Parathyroid adenoma (tissue), 2 donors: ENCODE results near the gene DPY19L1.
"Not testable (repeated sequence)": the region's sequence is repeated elsewhere in the genome, so short reads cannot be mapped to it uniquely, and the experiment has no call there.

Experiments
- H2AFZ ChIP-seq: fragments of 300-600 bp; sonication (generic); one replicate; pipeline ENCODE4 v1.7.0; 2017; ENCODE audit warnings: antibody characterized with exemption, mild to moderate bottlenecking
- H3K27ac ChIP-seq: fragments of 300-600 bp; sonication (generic); one replicate; pipeline ENCODE4 v1.7.0; 2017
- H3K27me3 ChIP-seq: fragments of 300-600 bp; sonication (generic); one replicate; pipeline ENCODE4 v1.7.0; 2017; ENCODE audit warnings: low read length; ENCODE audit not compliant: control insufficient read depth, insufficient read depth
- H3K36me3 ChIP-seq: fragments of 300-600 bp; sonication (generic); one replicate; pipeline ENCODE4 v1.7.0; 2017; ENCODE audit warnings: low read length; ENCODE audit not compliant: control insufficient read depth, insufficient read depth
- H3K4me1 ChIP-seq: fragments of 300-600 bp; sonication (generic); one replicate; pipeline ENCODE4 v1.7.0; 2017; ENCODE audit warnings: control low read depth
- H3K4me2 ChIP-seq: fragments of 300-600 bp; sonication (generic); one replicate; pipeline ENCODE4 v1.7.0; 2017; ENCODE audit warnings: low read length
- H3K4me3 ChIP-seq: fragments of 300-600 bp; sonication (generic); one replicate; pipeline ENCODE4 v1.7.0; 2017; ENCODE audit warnings: low read depth, low read length
- H3K79me2 ChIP-seq: fragments of 300-600 bp; sonication (generic); one replicate; pipeline ENCODE4 v1.7.0; 2017; ENCODE audit warnings: control low read depth
- H3K9ac ChIP-seq: fragments of 300-600 bp; sonication (generic); one replicate; pipeline ENCODE4 v1.7.0; 2017; ENCODE audit warnings: mild to moderate bottlenecking
- H3K9me3 ChIP-seq: fragments of 300-600 bp; sonication (generic); one replicate; pipeline ENCODE4 v1.7.0; 2017; ENCODE audit warnings: low read length; ENCODE audit not compliant: control insufficient read depth
- CTCF ChIP-seq: fragments of 300-600 bp; sonication (generic); IDR thresholded peaks from one replicate; pipeline ENCODE4 v1.7.0; 2017; ENCODE audit warnings: antibody characterized with exemption, mild to moderate bottlenecking
- donor health status: primary hyperparathyroidism.

DPY19L1 gene

GRCh38 chr7:35037211-35037525 is at the start of gene DPY19L1:
DPY19L1 (minus strand) TSS chr7:35037485; CDS start chr7:35037394, 91 bp downstream.
- Histone ChIP-seq H3K4me1 (peaks cover 2% of the 10 kb centered on the region), H3K4me3 (peak within 1 kb of the TSS; percentile 65), H3K4me2 (peak within 1 kb of the TSS; percentile 70), H3K79me2 (peaks cover 11% of the 10 kb centered on the region), H3K9ac (no peak within 1 kb of the TSS), H3K27me3 (no peaks in the 10 kb centered on the region), H3K9me3 (no peaks in the 10 kb centered on the region), H3K27ac (peak within 1 kb of the TSS; percentile 76), H3K36me3 (no peaks in the 10 kb centered on the region), H2AFZ (peak within 1 kb of the TSS; percentile 91)
- TF ChIP-seq CTCF, result no peak

GRCh38 chr7:35079517-35079916 is 42.2 kb upstream of the DPY19L1 start:
- not testable (repeated sequence) for H2AFZ ChIP-seq, H3K4me1 ChIP-seq, H3K79me2 ChIP-seq, H3K27ac ChIP-seq, H3K4me3 ChIP-seq, H3K4me2 ChIP-seq, H3K27me3 ChIP-seq, H3K9ac ChIP-seq, H3K9me3 ChIP-seq, H3K36me3 ChIP-seq

GRCh38 chr7:35074008-35074407 is 36.7 kb upstream of the DPY19L1 start:
- not testable (repeated sequence) for H3K4me3 ChIP-seq, H3K4me2 ChIP-seq, H3K79me2 ChIP-seq, H3K9ac ChIP-seq, H3K4me1 ChIP-seq, H3K27me3 ChIP-seq, H3K27ac ChIP-seq, H3K9me3 ChIP-seq, H3K36me3 ChIP-seq, H2AFZ ChIP-seq

GRCh38 chr7:35072950-35073827 is 35.9 kb upstream of the DPY19L1 start:
- H3K27me3 ChIP-seq, H3K4me2 ChIP-seq, H3K9ac ChIP-seq, H3K4me3 ChIP-seq, H2AFZ ChIP-seq, H3K79me2 ChIP-seq, H3K36me3 ChIP-seq, H3K9me3 ChIP-seq, H3K27ac ChIP-seq, H3K4me1 ChIP-seq: not testable (repeated sequence)
- TF ChIP-seq CTCF, result peak; percentile 19

DNA sequence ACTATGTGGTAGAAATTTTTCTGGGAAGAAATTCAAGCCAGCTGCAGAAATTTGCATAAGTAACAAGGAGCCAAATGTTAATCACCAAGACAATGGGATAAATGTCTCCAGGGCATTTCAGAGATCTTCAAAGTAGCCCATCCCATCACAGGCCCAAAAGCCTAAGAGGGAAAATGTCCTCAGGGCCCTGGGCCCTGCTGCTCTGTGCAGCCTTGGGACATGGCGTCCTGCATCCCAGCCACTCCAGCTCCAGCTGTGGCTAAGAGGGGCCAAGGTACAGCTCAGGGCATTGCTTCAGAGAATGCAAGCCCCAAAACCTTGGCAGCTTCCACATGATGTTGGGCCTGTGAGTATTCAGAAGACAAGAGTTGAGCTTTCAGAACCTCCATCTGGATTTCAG is 31.8 kb upstream of the DPY19L1 start:
- not testable (repeated sequence) for H3K4me3 ChIP-seq, H3K4me2 ChIP-seq, H3K36me3 ChIP-seq, H3K9me3 ChIP-seq, H3K27me3 ChIP-seq, H3K79me2 ChIP-seq, H3K27ac ChIP-seq, H3K9ac ChIP-seq, H2AFZ ChIP-seq, H3K4me1 ChIP-seq

DNA sequence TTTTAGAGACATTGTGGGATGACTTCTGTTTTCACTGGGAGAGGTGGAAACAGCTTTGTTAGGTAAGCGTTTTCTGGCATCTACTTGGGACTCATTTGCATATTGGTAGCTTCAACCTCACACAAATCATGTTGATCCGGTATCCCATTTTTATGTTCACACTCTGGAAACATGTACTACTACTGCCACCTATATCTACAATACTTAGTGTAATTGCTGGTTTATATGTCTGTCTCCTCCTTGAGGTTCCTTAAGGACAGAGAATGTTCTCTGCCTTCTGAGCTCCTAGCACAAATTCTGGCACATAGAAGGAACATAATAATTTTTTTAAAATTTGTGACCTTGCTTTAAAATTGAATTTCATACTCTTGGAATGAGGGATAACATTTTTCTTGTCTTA is 28.1 kb upstream of the DPY19L1 start:
- not testable (repeated sequence) for H3K4me3 ChIP-seq, H2AFZ ChIP-seq, H3K27ac ChIP-seq, H3K36me3 ChIP-seq, H3K9me3 ChIP-seq, H3K4me1 ChIP-seq, H3K79me2 ChIP-seq, H3K4me2 ChIP-seq, H3K27me3 ChIP-seq, H3K9ac ChIP-seq

DNA sequence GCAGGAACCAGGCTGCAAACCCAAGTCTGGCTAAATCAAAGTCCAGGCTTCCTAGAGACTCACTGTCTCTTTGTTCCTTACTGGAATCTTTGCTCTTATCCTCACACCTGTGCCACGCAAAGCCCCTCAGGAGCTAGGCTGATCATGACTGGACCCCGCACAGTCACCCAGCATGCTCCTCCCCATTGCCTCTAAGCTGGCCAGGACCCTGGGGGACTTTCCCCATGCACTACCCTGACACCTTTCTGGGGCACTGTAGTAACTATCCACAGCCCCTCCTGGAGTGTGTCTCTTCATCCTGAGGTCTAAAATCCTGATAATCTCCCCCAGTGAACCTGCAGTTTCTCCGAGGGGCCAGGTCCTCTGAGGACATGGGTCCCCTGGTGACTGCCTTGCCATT is 21.3 kb upstream of the DPY19L1 start:
- H3K4me3 ChIP-seq, H3K4me2 ChIP-seq, H3K79me2 ChIP-seq, H3K36me3 ChIP-seq, H3K9ac ChIP-seq, H3K27ac ChIP-seq, H3K9me3 ChIP-seq, H3K4me1 ChIP-seq, H3K27me3 ChIP-seq, H2AFZ ChIP-seq: not testable (repeated sequence)

DNA sequence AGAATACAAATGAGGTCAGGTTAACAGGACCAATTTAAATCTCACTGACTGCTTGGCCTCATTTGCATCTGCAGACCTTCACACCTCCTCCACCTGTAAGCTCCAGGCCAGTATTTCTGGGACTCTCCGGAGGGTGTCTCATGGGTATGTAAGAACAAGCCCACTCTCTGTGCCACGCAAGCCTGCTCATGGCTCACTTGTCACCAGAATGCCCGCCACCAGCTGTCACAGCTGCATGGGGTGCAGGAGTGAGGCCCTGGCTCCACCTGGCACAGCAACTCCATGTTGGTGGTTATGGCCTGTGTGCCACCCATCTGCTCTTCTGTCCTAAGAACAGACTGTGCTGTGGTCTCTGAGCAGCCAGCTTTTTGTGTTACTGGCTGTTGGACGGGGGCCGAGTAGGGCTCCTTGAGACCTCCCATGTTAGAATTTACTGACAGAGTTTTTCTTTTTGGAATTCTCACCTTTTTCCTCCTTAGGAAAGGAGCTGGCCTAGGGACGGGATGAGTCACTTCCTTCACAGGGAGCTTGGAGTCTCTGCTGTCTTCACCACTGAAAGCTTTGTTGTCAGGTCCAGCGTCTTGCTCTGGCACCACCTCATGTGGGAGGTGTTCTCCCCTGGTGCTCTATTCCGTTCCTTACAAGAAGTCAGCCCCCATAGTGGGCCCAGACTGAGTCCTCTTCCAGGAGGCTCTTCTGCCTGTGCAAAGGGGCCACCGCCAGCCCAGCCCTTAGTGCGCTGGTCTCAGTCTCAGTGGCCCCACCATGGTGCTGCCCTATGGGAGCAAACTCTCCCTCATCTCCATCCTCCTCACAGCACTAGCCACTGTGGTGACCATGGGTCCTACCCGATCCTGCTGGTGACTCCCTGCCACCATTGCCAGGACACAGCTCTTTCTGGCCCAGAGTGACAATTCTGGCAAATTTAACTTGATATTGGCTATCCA is 20.5 kb upstream of the DPY19L1 start:
- not testable (repeated sequence) for H3K9me3 ChIP-seq, H3K4me3 ChIP-seq, H3K9ac ChIP-seq, H3K36me3 ChIP-seq, H3K4me1 ChIP-seq, H3K79me2 ChIP-seq, H3K27ac ChIP-seq, H3K4me2 ChIP-seq, H2AFZ ChIP-seq, H3K27me3 ChIP-seq

DNA sequence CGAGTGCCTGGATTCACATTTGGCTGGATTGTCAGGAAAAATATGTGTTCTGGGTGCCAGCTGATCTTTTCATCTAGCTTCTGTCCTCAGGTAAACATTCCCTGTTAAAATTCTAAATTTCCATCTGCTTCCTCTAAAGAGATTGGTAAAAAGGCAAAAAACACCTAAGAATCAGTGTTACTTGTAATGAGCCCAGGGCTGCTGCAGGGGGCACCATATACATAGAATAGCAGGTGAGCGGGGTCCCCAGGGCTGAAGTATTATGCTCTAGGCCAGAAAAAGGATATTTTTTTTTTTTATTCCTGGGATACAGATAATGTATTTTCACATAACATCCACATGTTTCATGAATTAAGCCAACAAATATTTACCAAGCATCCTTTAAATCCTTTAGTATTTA is 18.4 kb upstream of the DPY19L1 start:
- H3K79me2 ChIP-seq, H3K4me2 ChIP-seq, H3K4me3 ChIP-seq, H3K4me1 ChIP-seq, H3K9ac ChIP-seq, H3K36me3 ChIP-seq, H3K9me3 ChIP-seq, H3K27me3 ChIP-seq, H2AFZ ChIP-seq, H3K27ac ChIP-seq: not testable (repeated sequence)
